Activated CD8-positive, alpha-beta T cell treated with anti-CD3 and anti-CD28 coated beads for 36 hours (primary cell): Measurements from ENCODE around the gene CAMK4. TPM values are rescaled to one million over a fixed set of nuclear protein-coding genes. Genes with fewer than 3 reads are reported as not detected.

Experiments used
- ATAC-seq: fragments of 200-7000 bp; cut with Tn5 transposase; one replicate; pipeline ENCODE4 v1.10.0; 2021; ENCODE audit warnings: mild to moderate bottlenecking, moderate library complexity
- CTCF ChIA-PET: fragments of 350-600 bp; sonication (Branson Sonifier 250); formaldehyde crosslinking; loops from one replicate; lab custom pipeline; 2021; ENCODE audit warnings: antibody characterized with exemption; lab: Charles Lee
- POLR2A ChIA-PET: fragments of 350-600 bp; sonication (Branson Sonifier 250); formaldehyde crosslinking; loops from one replicate; lab custom pipeline; 2021; ENCODE audit warnings: antibody characterized with exemption; lab: Charles Lee
- DNase-seq: peaks from one replicate; pipeline ENCODE4 v3.0.0-alpha.2; 2020
- H3K27ac Mint-ChIP-seq: one replicate; pipeline ENCODE4 v1.8.0; 2021; ENCODE audit warnings: mild to moderate bottlenecking, mixed read lengths
- H3K27me3 Mint-ChIP-seq: one replicate; pipeline ENCODE4 v1.8.0; 2021; ENCODE audit warnings: mixed read lengths
- H3K36me3 Mint-ChIP-seq: one replicate; pipeline ENCODE4 v1.8.0; 2021; ENCODE audit warnings: low read depth, mixed read lengths
- H3K4me1 Mint-ChIP-seq: one replicate; pipeline ENCODE4 v1.8.0; 2021; ENCODE audit warnings: low read depth, mixed read lengths
- H3K4me3 Mint-ChIP-seq: one replicate; pipeline ENCODE4 v1.8.0; 2021; ENCODE audit warnings: mild to moderate bottlenecking, moderate library complexity, mixed read lengths
- H3K9me3 Mint-ChIP-seq: one replicate; pipeline ENCODE4 v1.8.0; 2021; ENCODE audit warnings: mixed read lengths
- CTCF ChIP-seq: fragments of 200-600 bp; IDR thresholded peaks from one replicate; pipeline ENCODE4 v1.8.0; 2022; ENCODE audit warnings: antibody characterized with exemption, mild to moderate bottlenecking
- intact Hi-C: fragments of 100-400 bp; cut with micrococcal nuclease; formaldehyde crosslinking; loops from one replicate; pipeline ENCODE4 v1.10.0; 2022
- total RNA-seq, 2 experiments: library from RNA; stranded (reverse); gene quantifications; one replicate each; pipeline ENCODE4 v1.2.3, GENCODE V29; 2021

Gene CAMK4
- total RNA-seq, 2 experiments from 2014 or later, result 79.7 to 80.7 TPM

GRCh38 chr5:111268300-111268699 lies 44.1 kb downstream of the CAMK4 start:
- ATAC-seq (no peak), DNase-seq (no peak)
- no peak for TF ChIP-seq CTCF
- Mint-ChIP-seq H3K27me3 (no peaks in the 10 kb centered on the region), H3K27ac (peak overlapping the region; percentile 42), H3K4me3 (no peak overlapping the region), H3K9me3 (peaks cover 44% of the 10 kb centered on the region), H3K36me3 (peaks cover 74% of the 10 kb centered on the region), H3K4me1 (peaks cover 71% of the 10 kb centered on the region)
- intact Hi-C loops, result no loop called here
- CTCF ChIA-PET, result interaction anchor here (1.1 to 1.6 kb wide), 3 partner anchors 10 to 105 kb away, joined by 5 to 7 read pairs (median 6); no protein-coding TSS in a partner anchor
- POLR2A ChIA-PET, result interaction anchor here (0.7 to 1.3 kb wide), 5 partner anchors 14 to 208 kb away, joined by 3 to 4 read pairs (median 3); no protein-coding TSS in a partner anchor

GRCh38 chr5:111271885-111272284 lies 47.7 kb downstream of the CAMK4 start:
- Mint-ChIP-seq H3K36me3 (peaks cover 46% of the 10 kb centered on the region), H3K27ac (peak overlapping the region; percentile 73), H3K9me3 (peaks cover 31% of the 10 kb centered on the region), H3K27me3 (no peaks in the 10 kb centered on the region), H3K4me3 (no peak overlapping the region), H3K4me1 (peaks cover 74% of the 10 kb centered on the region)
- DNase-seq, result peak; percentile 41
- intact Hi-C loops, result no loop called here
- no peak for TF ChIP-seq CTCF
- ATAC-seq, result peak; percentile 52
- ChIA-PET POLR2A (interaction anchor here (1.8 kb wide), 1 partner anchor 17 kb away, joined by 4 read pairs; no protein-coding TSS in a partner anchor), CTCF (interaction anchor here (1.0 to 1.3 kb wide), 2 partner anchors 17 to 115 kb away, joined by 3 to 4 read pairs; no protein-coding TSS in a partner anchor)

GRCh38 chr5:111277061-111277460 lies 52.9 kb downstream of the CAMK4 start:
- ATAC-seq (no peak), DNase-seq (no peak)
- ChIA-PET CTCF (interaction anchor here (1.2 to 9.2 kb wide), 7 partner anchors 21 to 254 kb away, joined by 3 to 228 read pairs (median 4); partner anchors contain the start of gene CAMK4), POLR2A (interaction anchor here (1.7 kb wide), 1 partner anchor 47 kb away, joined by 6 read pairs; no protein-coding TSS in a partner anchor)
- peak overlapping the region; percentile 65 for H3K27ac Mint-ChIP-seq
- peaks cover 5% of the 10 kb centered on the region for H3K36me3 Mint-ChIP-seq
- H3K4me3 Mint-ChIP-seq, result no peak overlapping the region
- peaks cover 66% of the 10 kb centered on the region for H3K4me1 Mint-ChIP-seq
- intact Hi-C loops, result loop anchor here (5.0 kb wide), 1 partner anchor 50 kb away; no protein-coding TSS in a partner anchor
- no peaks in the 10 kb centered on the region for H3K9me3 Mint-ChIP-seq
- H3K27me3 Mint-ChIP-seq, result no peaks in the 10 kb centered on the region
- TF ChIP-seq CTCF, result no peak

GRCh38 chr5:111278858-111279504 lies 54.8 kb downstream of the CAMK4 start:
- Mint-ChIP-seq H3K4me3 (no peak overlapping the region), H3K36me3 (peaks cover 11% of the 10 kb centered on the region), H3K4me1 (peaks cover 71% of the 10 kb centered on the region), H3K27me3 (no peaks in the 10 kb centered on the region), H3K9me3 (no peaks in the 10 kb centered on the region), H3K27ac (peak overlapping the region; percentile 83)
- TF ChIP-seq CTCF, result peak; percentile 87
- ChIA-PET POLR2A (interaction anchor here (0.5 to 2.3 kb wide), 6 partner anchors 25 to 199 kb away, joined by 3 to 7 read pairs (median 4); no protein-coding TSS in a partner anchor), CTCF (interaction anchor here (0.6 to 9.2 kb wide), 62 partner anchors 9 to 221 kb away, joined by 3 to 228 read pairs (median 4); partner anchors contain the start of gene CAMK4)
- peak; percentile 98 for ATAC-seq
- intact Hi-C loops, result loop anchor here (1.0 to 5.0 kb wide), 3 partner anchors 24 to 121 kb away; no protein-coding TSS in a partner anchor
- DNase-seq, result peak; percentile 95
